C4-2B (cell line): Measurements from ENCODE around the gene PTPN2.

Source experiments
- CTCF ChIP-seq: fragments of 450-650 bp; conservative IDR thresholded peaks from 2 replicates; pipeline ENCODE4 v1.5.1; 2017; ENCODE audit warnings: mild to moderate bottlenecking
- ZFX ChIP-seq: fragments of 450-650 bp; IDR thresholded peaks from 2 replicates; pipeline ENCODE4 v1.6.1; 2017

GRCh38 chr18:12928641-12929040 lies 44.6 kb upstream of the PTPN2 start:
- no peak for TF ChIP-seq CTCF
- TF ChIP-seq ZFX: no peak
